HG03097 (cell line): Measurements from ENCODE around the gene CC2D2B.

Experiments used
- ATAC-seq: cut with Tn5 transposase; IDR thresholded peaks from one replicate; pipeline ENCODE4 v1.9.1; 2021; ENCODE audit not compliant: unreplicated experiment, low FRiP score

Gene CC2D2B

GRCh38 chr10:96074776-96075175 is 167.0 kb downstream of the CC2D2B start:
- ATAC-seq: no peak

GRCh38 chr10:96075977-96076376 is 168.2 kb downstream of the CC2D2B start:
- no peak for ATAC-seq

- ATAC-seq: no peak
Measured at GRCh38 chr10:96077156-96077555, 169.4 kb downstream of the CC2D2B start.

GRCh38 chr10:96082153-96082552 is 174.4 kb downstream of the CC2D2B start:
- ATAC-seq: no peak
